SK-N-SH (cell line): Measurements from ENCODE around the gene KRT6B. TPM values are rescaled to one million over a fixed set of nuclear protein-coding genes. Genes with fewer than 3 reads are reported as not detected.

Experiments used
- CTCF ChIA-PET: fragments of 300-600, 350-600 bp; formaldehyde crosslinking; extraction: SDS; loops from one replicate; lab custom pipeline; 2021; lab: Yijun Ruan, JAX
- POLR2A ChIA-PET: fragments of 350-600 bp; sonication (Branson Sonifier 250); formaldehyde crosslinking; extraction: SDS; loops from one replicate; lab custom pipeline; 2020; ENCODE audit warnings: antibody characterized with exemption, inconsistent platforms; lab: Yijun Ruan, JAX
- DNase-seq: peaks from one replicate; pipeline ENCODE4 v3.0.0; 2012
- H2AFZ ChIP-seq: fragments of 200-600 bp; sonication (generic); 2 replicates; pipeline ENCODE4 v1.8.1; 2016; ENCODE audit warnings: antibody characterized with exemption, mild to moderate bottlenecking, low read depth
- H3F3A ChIP-seq: fragments of 200-600 bp; sonication (generic); replicated peaks from 2 replicates; pipeline ENCODE3; 2016; ENCODE audit warnings: antibody characterized with exemption, mild to moderate bottlenecking; ENCODE audit not compliant: insufficient read depth
- H3K27ac ChIP-seq, 2 experiments: fragments of 200-500 bp in 1 of 2; fragments of 200-600 bp in 1 of 2; sonication (Bioruptor generic) in 1 of 2; sonication (generic), shearing (Covaris generic) in 1 of 2; 2 replicates each; pipeline versions ENCODE4 v1.5.1 to v1.6.1; 2014 to 2016; ENCODE audit warnings: low read depth in 2 of 2, inconsistent platforms in 1 of 2, low read length in 1 of 2, mild to moderate bottlenecking in 1 of 2, mixed read lengths in 1 of 2
- H3K27me3 ChIP-seq: fragments of 200-600 bp; sonication (generic), shearing (Covaris generic); 2 replicates; pipeline ENCODE4 v1.6.1; 2016; ENCODE audit warnings: mixed run types; ENCODE audit not compliant: insufficient read depth
- H3K36me3 ChIP-seq, 2 experiments: fragments of 200-500 bp in 1 of 2; fragments of 200-600 bp in 1 of 2; sonication (Bioruptor generic) in 1 of 2; sonication (generic) in 1 of 2; replicated peaks in 1 of 2; 2 replicates each; pipeline versions ENCODE3 to v1.5.1; 2014 to 2016; ENCODE audit warnings: low read length in 1 of 2, mild to moderate bottlenecking in 1 of 2; ENCODE audit not compliant: insufficient read depth in 2 of 2, control insufficient read depth in 1 of 2
- H3K4me1 ChIP-seq, 2 experiments: fragments of 200-500 bp in 1 of 2; fragments of 200-600 bp in 1 of 2; sonication (Bioruptor generic) in 1 of 2; sonication (generic), shearing (Covaris generic) in 1 of 2; 2 replicates each; pipeline versions ENCODE4 v1.5.1 to v1.6.1; 2014 to 2016; ENCODE audit warnings: low read depth in 1 of 2, low read length in 1 of 2, mixed run types in 1 of 2; ENCODE audit not compliant: insufficient read depth in 2 of 2, control insufficient read depth in 1 of 2
- H3K4me2 ChIP-seq: fragments of 200-600 bp; sonication (generic), shearing (Covaris generic); 2 replicates; pipeline ENCODE4 v1.6.1; 2017; ENCODE audit warnings: mixed run types
- H3K4me3 ChIP-seq, 2 experiments: fragments of 200-500 bp in 1 of 2; fragments of 200-600 bp in 1 of 2; sonication (Bioruptor generic) in 1 of 2; sonication (generic), shearing (Covaris generic) in 1 of 2; 2 replicates each; pipeline versions ENCODE4 v1.5.1 to v1.8.1; 2014 to 2016; ENCODE audit warnings: low read depth in 2 of 2, inconsistent platforms in 1 of 2, low read length in 1 of 2, mild to moderate bottlenecking in 1 of 2, mixed read lengths in 1 of 2, moderate library complexity in 1 of 2
- H3K79me2 ChIP-seq: fragments of 200-600 bp; sonication (generic); 2 replicates; pipeline ENCODE4 v1.8.1; 2017; ENCODE audit warnings: mild to moderate bottlenecking; ENCODE audit not compliant: insufficient read depth
- H3K9ac ChIP-seq: fragments of 200-600 bp; sonication (generic); 2 replicates; pipeline ENCODE4 v1.6.1; 2017; ENCODE audit warnings: mixed run types
- H3K9me2 ChIP-seq: fragments of 200-600 bp; sonication (generic); 2 replicates; pipeline ENCODE4 v1.6.1; 2017; ENCODE audit warnings: mixed run types
- H3K9me3 ChIP-seq: fragments of 200-600 bp; sonication (generic); 2 replicates; pipeline ENCODE4 v1.6.1; 2017; ENCODE audit warnings: mixed run types, mild to moderate bottlenecking, moderate library complexity
- H4K20me1 ChIP-seq: fragments of 200-600 bp; sonication (generic); 2 replicates; pipeline ENCODE4 v1.6.1; 2017; ENCODE audit warnings: mild to moderate bottlenecking, mixed run types; ENCODE audit not compliant: insufficient read depth
- ELF1 ChIP-seq: IDR thresholded peaks from 2 replicates; pipeline ENCODE4 v1.4.0; 2012
- EZH2phosphoT487 ChIP-seq: fragments of 200-600 bp; sonication (generic); IDR thresholded peaks from 2 replicates; pipeline ENCODE4 v1.6.1; 2017; ENCODE audit warnings: low read depth, mixed run types, mild to moderate bottlenecking, antibody characterized with exemption, moderate library complexity, borderline replicate concordance
- FOSL2 ChIP-seq: IDR thresholded peaks from 2 replicates; pipeline ENCODE4 v1.4.0; 2012; ENCODE audit warnings: low read depth, mild to moderate bottlenecking, moderate library complexity, borderline replicate concordance
- IRF3 ChIP-seq: fragments of 150-350 bp; IDR thresholded peaks from 2 replicates; pipeline ENCODE4 v1.6.1; 2016; ENCODE audit warnings: mild to moderate bottlenecking, low read depth, low read length
- NRF1 ChIP-seq: IDR thresholded peaks from 2 replicates; pipeline ENCODE4 v1.6.1; 2012; ENCODE audit warnings: low read depth, mild to moderate bottlenecking, low read length
- POLR2AphosphoS5 ChIP-seq: IDR thresholded peaks from 2 replicates; pipeline ENCODE4 v1.6.1; 2012; ENCODE audit warnings: low read depth, low read length
- RAD21 ChIP-seq: IDR thresholded peaks from 2 replicates; pipeline ENCODE4 v1.6.1; 2012; ENCODE audit warnings: mild to moderate bottlenecking, low read length
- REST ChIP-seq: IDR thresholded peaks from 2 replicates; pipeline ENCODE4 v1.6.1; 2012; ENCODE audit warnings: mild to moderate bottlenecking, low read depth, low read length, moderate library complexity
- RFX5 ChIP-seq: IDR thresholded peaks from 2 replicates; pipeline ENCODE4 v1.6.1; 2012; ENCODE audit warnings: mild to moderate bottlenecking, improper control_type of control experiment, low read length
- RXRA ChIP-seq: IDR thresholded peaks from 2 replicates; pipeline ENCODE4 v1.4.0; 2012; ENCODE audit warnings: low read depth, mild to moderate bottlenecking, borderline replicate concordance
- TCF12 ChIP-seq: IDR thresholded peaks from 2 replicates; pipeline ENCODE4 v1.4.0; 2012
- USF1 ChIP-seq: IDR thresholded peaks from 2 replicates; pipeline ENCODE4 v1.4.0; 2012; ENCODE audit warnings: low read depth, borderline replicate concordance
- YY1 ChIP-seq: IDR thresholded peaks from 2 replicates; pipeline ENCODE4 v1.4.0; 2012; ENCODE audit warnings: low read depth, mild to moderate bottlenecking
- ZBTB33 ChIP-seq: IDR thresholded peaks from 2 replicates; pipeline ENCODE4 v1.4.0; 2012; ENCODE audit warnings: low read depth, borderline replicate concordance
- WGBS: methylation state at CpG from one replicate; pipeline ENCODE4 v1.1.6; 2017; ENCODE audit warnings: low lambda C conversion rate; 5-methylcytosine and 5-hydroxymethylcytosine counted together
- polyA plus RNA-seq, 3 experiments: library from polyadenylated mRNA; depleted of rRNA; stranded (reverse); fragments of >200 nt; gene quantifications; 2 replicates each; pipeline ENCODE4 v1.2.3, GENCODE V29; 2012

The KRT6B gene
- polyA plus RNA-seq, 1 of the 3 experiments (the other 2 are of a cell fraction) = not detected

GRCh38 chr12:52427083-52427482 is 24.9 kb downstream of the KRT6B start:
- 13% methylated on average over 1 of the region's 1 CpG for WGBS
- H3K27me3 ChIP-seq = peaks cover 52% of the 10 kb centered on the region; the same call in 1 of the 2 replicates
- no peaks in the 10 kb centered on the region for H4K20me1 ChIP-seq
- no peaks in the 10 kb centered on the region for H3K79me2 ChIP-seq
- H3K4me1 ChIP-seq = no peaks in the 10 kb centered on the region
- no peak overlapping the region for H2AFZ ChIP-seq
- H3K9me2 ChIP-seq = no peaks in the 10 kb centered on the region
- H3K9me3 ChIP-seq = no peaks in the 10 kb centered on the region
- H3K4me3 ChIP-seq = no peak overlapping the region
- no peak overlapping the region for H3K27ac ChIP-seq
- TF ChIP-seq TCF12 (no peak), RAD21 (no peak), ELF1 (no peak), YY1 (no peak), POLR2AphosphoS5 (no peak), ZBTB33 (no peak), REST (no peak), USF1 (no peak), NRF1 (no peak), EZH2phosphoT487 (no peak), RFX5 (no peak)
- no peak overlapping the region for H3K4me2 ChIP-seq
- ChIA-PET CTCF (interaction anchor here (0.6 to 1.4 kb wide), 5 partner anchors 12 to 554 kb away, joined by 3 read pairs; no protein-coding TSS in a partner anchor), POLR2A (no interaction called here)
- H3F3A ChIP-seq = no peaks in the 10 kb centered on the region
- H3K36me3 ChIP-seq = no peaks in the 10 kb centered on the region
- DNase-seq = no peak
- no peak overlapping the region for H3K9ac ChIP-seq

- no peak overlapping the region for H3K27ac ChIP-seq
- TF ChIP-seq EZH2phosphoT487 (no peak), FOSL2 (no peak), USF1 (no peak), IRF3 (no peak), RXRA (no peak)
These were observed 25.9 kb downstream of the KRT6B start for GRCh38 chr12:52426034-52426433.

More at GRCh38 chr12:52426034-52426433, 25.9 kb downstream of the KRT6B start:
- H3K4me3 ChIP-seq = no peak overlapping the region
- no peaks in the 10 kb centered on the region for H4K20me1 ChIP-seq
- H3K36me3 ChIP-seq = no peaks in the 10 kb centered on the region
- POLR2A ChIA-PET = interaction anchor here (0.6 kb wide), 1 partner anchor 12 kb away, joined by 3 read pairs; no protein-coding TSS in a partner anchor
- CTCF ChIA-PET = no interaction called here
- no peak overlapping the region for H2AFZ ChIP-seq
- DNase-seq = no peak
- no peaks in the 10 kb centered on the region for H3K4me1 ChIP-seq
- no peak overlapping the region for H3K4me2 ChIP-seq
- no peaks in the 10 kb centered on the region for H3K9me3 ChIP-seq
- no peak overlapping the region for H3K9ac ChIP-seq
- WGBS = 37% methylated on average over 2 of the region's 2 CpGs
- peaks cover 49% of the 10 kb centered on the region; the same call in 1 of the 2 replicates for H3K27me3 ChIP-seq
- H3F3A ChIP-seq = no peaks in the 10 kb centered on the region
- no peaks in the 10 kb centered on the region for H3K79me2 ChIP-seq
- H3K9me2 ChIP-seq = no peaks in the 10 kb centered on the region
